HG03060 (cell line): ENCODE results near the gene CD2BP2.
A peak's percentile ranks its signal among the peaks of the same experiment; 100 is the strongest.

Experiments
- ATAC-seq: cut with Tn5 transposase; IDR thresholded peaks from one replicate; pipeline ENCODE4 v1.9.1; 2021; ENCODE audit warnings: low read depth, moderate number of reproducible peaks; ENCODE audit not compliant: unreplicated experiment

CD2BP2 gene

GRCh38 chr16:30365200-30365599 lies 10.1 kb upstream of the CD2BP2 start:
- no peak for ATAC-seq

- ATAC-seq: no peak
Measured at GRCh38 chr16:30361180-30361579, 6.1 kb upstream of the CD2BP2 start.

- ATAC-seq: no peak
Measured at GRCh38 chr16:30359871-30360170, 4.7 kb upstream of the CD2BP2 start.

DNA sequence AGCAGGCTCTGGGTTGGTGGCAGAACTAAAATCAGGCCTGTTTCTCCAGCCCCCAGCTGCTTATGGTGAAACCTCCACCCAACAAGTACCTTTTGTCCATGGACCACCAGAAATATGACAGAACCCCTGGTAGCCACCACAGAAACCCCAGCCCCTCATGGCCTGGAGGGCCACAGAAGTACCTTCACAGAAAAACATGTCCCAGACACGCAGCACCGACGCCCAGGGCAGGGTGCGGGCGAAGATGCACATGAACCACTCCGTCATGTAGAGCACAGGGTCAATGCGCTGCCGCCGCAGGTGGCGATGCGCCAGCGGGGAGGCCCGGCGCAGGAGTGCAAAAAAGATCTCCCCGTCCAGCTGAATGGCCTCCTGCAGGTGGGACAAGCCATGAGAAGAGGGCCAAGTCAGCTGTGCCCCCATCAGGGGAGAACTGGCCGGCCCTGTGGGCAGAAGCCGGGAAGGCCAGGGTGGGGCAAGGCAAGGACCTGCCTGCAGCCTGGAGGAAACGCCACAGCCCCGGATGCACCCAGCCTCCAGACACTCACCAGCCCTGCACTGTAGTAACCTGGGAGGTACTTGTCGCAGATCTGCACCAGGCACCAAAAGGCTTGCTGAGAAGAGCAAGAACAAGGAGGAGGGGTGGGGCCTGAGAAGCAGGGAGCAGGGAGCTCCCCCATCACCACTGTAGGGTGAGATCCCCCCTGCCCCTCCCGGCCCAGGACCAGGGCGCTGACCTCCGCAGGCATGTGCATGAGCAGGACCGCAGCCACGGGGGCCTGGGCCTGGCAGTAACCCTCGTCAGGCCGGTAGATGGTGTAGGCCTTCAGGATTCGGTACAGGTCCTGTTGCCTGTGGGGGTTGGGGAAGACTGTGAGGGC lies 4.1 kb upstream of the CD2BP2 start:
- ATAC-seq: no peak

- ATAC-seq: no peak
Measured at GRCh38 chr16:30358577-30358936, 3.4 kb upstream of the CD2BP2 start.

DNA sequence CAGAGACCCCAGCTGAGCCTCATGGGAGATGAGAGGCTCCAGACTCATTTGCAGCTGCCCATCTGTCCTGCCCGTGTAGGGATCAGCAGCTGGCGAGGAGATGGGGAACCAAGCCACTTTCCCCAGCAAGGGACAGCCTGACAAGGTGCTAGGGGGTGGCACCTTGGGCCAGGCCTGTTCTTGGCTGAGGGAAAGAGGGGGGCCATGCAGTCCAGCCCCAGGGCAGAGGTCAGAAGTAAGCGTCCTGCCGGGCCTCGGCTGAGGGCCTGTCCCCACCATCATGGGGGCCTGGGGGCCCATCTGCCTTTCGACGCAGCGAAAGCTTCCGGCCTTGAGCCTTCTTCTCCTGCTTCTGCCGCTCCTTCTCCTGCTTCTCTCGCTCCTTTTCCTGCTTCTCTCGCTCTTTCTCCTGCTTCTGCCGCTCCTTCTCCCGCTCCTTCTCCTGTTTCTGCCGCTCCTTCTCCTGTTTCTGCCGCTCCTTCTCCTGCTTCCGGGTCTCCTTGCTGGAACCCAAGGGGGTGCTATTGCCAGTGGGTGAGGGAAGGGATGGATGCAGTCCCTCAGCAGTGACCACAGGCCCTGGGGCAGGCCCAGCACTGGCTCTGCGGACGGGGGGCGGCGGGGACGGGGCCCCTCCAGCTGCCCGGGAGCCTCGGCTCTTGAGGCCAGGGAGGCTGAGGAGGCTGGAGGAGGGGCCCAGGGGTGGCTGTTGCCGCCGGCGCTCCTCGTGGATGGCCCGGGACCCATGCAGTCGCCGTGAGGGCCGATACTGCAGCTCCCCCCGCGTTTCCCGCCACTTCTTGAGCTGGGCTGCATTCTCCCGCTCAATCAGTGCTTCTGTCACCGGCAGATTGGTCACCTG lies 2.8 kb upstream of the CD2BP2 start:
- no peak for ATAC-seq

- no peak for ATAC-seq
Measured at GRCh38 chr16:30357085-30357714, 2.1 kb upstream of the CD2BP2 start.

- ATAC-seq: no peak
Measured at GRCh38 chr16:30356401-30357084, 1.4 kb upstream of the CD2BP2 start.

GRCh38 chr16:30355954-30356308 lies 823 bp upstream of the CD2BP2 start:
- no peak for ATAC-seq

DNA sequence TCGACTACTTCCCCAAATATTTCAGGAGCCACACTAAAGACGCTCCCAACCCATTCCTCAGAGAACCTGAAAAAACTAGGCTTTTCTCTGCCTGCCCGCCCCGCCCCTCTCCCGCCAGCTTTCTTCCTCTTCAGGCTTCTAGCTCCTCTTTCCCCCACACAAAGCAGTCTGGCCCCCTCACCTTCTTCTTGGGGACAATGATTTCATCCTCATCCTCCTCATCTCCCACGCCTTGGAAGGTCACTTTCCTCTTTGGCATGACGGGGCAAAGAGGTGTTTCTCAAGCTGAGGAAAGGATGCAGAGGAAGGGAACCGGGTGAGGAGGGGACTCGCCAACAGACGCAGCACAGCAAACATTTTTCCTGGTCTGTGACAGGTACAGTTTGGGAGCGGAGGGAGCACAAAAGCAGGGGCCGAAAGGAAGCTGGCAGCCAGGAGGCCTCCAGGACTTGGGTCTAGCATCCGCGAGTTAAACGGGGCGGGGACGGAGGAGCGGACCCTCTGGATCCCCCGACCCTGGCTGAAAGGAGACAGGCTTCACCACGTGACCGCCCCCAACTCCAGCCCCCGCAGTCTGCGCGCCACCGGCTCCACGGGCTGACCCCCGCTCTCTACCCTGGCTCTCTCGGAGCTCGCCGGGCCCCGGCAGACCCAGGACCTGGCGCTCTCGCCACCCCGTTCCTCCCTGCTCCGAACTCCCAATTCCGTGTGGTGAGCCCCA lies 525 bp downstream of the CD2BP2 start:
- ATAC-seq: no peak

DNA sequence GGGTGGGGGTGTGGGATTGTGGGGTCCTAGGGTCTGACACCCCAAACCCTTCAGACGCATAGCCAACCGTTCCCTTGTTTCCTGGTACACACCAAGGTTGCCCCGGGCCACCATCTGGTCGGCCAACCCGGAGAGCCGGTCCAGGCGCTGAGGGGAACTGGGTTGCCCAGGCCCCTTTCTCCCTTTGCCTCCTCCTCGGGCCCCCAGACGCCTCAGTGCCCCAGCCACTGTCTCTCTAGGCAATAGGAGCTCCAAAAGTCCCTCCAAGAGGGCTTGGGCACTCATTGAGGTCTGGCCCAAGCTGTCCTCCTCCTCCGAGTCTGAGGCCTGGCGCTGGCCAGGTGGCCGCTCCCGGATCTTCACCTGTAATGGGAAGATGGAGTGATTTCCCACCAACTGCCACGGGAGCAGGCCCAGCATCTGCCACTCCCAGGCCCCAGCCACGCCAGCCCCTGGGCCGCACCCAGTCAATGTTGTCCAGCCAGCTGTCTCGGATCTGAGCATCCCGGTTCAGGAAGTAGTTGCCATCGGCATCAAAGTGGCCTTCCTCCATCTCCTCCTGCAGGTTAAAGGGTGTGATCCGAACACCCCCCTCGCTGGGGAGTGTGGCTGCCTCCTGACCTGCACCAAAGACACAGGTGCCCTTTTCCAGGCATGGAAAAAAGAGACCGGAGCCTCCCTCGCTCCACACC lies 1.5 kb downstream of the CD2BP2 start:
- ATAC-seq: no peak

GRCh38 chr16:30352488-30353401 lies 2.4 kb downstream of the CD2BP2 start:
- ATAC-seq: no peak

- ATAC-seq: no peak
Measured at GRCh38 chr16:30351586-30352419, 3.3 kb downstream of the CD2BP2 start.

GRCh38 chr16:30351001-30351441 lies 4.1 kb downstream of the CD2BP2 start:
- ATAC-seq: no peak

GRCh38 chr16:30350134-30350871 lies 4.8 kb downstream of the CD2BP2 start:
- ATAC-seq: peak; percentile 39

DNA sequence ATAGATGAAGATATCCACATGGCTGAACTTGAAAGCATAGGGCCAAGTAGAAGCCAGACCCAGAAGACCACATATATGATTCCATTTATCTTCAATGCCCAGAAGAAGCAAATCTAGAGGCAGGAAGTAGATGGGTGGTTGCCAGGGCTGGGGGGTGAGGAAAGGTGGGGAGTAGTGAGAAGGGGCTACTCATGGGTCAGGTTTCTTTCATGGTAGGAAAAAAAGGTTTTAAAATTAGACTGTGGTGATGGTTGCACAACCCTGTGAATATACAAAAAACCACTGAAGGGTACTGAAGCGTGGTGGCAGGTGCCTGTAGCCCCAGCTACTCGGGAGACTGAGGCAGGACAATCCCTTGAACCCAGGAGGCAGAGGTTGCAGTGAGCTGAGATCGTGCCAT lies 5.4 kb downstream of the CD2BP2 start:
- ATAC-seq: no peak

GRCh38 chr16:30348929-30349328 lies 6.2 kb downstream of the CD2BP2 start:
- no peak for ATAC-seq
